ENCODE data around the gene AGAP2. TPM values are rescaled to one million over a fixed set of nuclear protein-coding genes. Genes with fewer than 3 reads are reported as not detected.

AGAP2 gene
- total RNA-seq, 1 donor from 2014 or later: 0.14 TPM

- peak overlapping the region; percentile 41 for H3K4me3 ChIP-seq (ENCODE audit: insufficient read depth, low read depth, low read length)
- Mint-ChIP-seq H3K36me3 (ENCODE audit: low read depth, unreplicated experiment) (peaks cover 3% of the 10 kb centered on the region), H3K4me1 (ENCODE audit: low read depth, unreplicated experiment) (peaks cover 19% of the 10 kb centered on the region), H3K9me3 (ENCODE audit: unreplicated experiment) (peaks cover 5% of the 10 kb centered on the region), H3K27me3 (ENCODE audit: low read depth, unreplicated experiment) (peaks cover 72% of the 10 kb centered on the region), H3K27ac (ENCODE audit: unreplicated experiment) (peak overlapping the region; percentile 72), H3K4me3 (ENCODE audit: unreplicated experiment) (peak overlapping the region; percentile 65)
- no peak overlapping the region for H3K27ac ChIP-seq (ENCODE audit: low read depth, low read length)
- FAIRE-seq: no peak
- TF ChIP-seq EZH2 (IDR thresholded peaks at IDR 0.05; ENCODE audit: insufficient read depth, low read length): no peak
- peaks cover 11% of the 10 kb centered on the region for H3K4me1 ChIP-seq (ENCODE audit: insufficient read depth, low read length)
- H3K27me3 ChIP-seq (ENCODE audit: insufficient read depth, low read length): peaks cover 65% of the 10 kb centered on the region
- peaks cover 9% of the 10 kb centered on the region for H4K20me1 ChIP-seq (ENCODE audit: insufficient read depth, low read length)
- H3K36me3 ChIP-seq (ENCODE audit: insufficient read depth, low read length): no peaks in the 10 kb centered on the region
- H3K4me2 ChIP-seq (ENCODE audit: low read length): peak overlapping the region; percentile 79
- DNase-seq (ENCODE audit: low read depth): no peak
- peak overlapping the region; percentile 46 for H2AFZ ChIP-seq (ENCODE audit: low read depth, low read length)
- H3K9me3 ChIP-seq (ENCODE audit: insufficient read depth, low read depth, low read length): no peaks in the 10 kb centered on the region
- H3K79me2 ChIP-seq (ENCODE audit: insufficient read depth, low read length): no peaks in the 10 kb centered on the region
- H3K9ac ChIP-seq (ENCODE audit: low read length): no peak overlapping the region
Observed at GRCh38 chr12:57735198-57735855, 3.2 kb downstream of the AGAP2 start.

- no peak for DNase-seq (ENCODE audit: low read depth)
- Histone ChIP-seq H2AFZ (ENCODE audit: low read depth, low read length) (no peak overlapping the region), H3K9ac (ENCODE audit: low read length) (no peak overlapping the region), H3K27me3 (ENCODE audit: insufficient read depth, low read length) (peaks cover 65% of the 10 kb centered on the region), H3K36me3 (ENCODE audit: insufficient read depth, low read length) (no peaks in the 10 kb centered on the region), H4K20me1 (ENCODE audit: insufficient read depth, low read length) (peaks cover 11% of the 10 kb centered on the region), H3K9me3 (ENCODE audit: insufficient read depth, low read depth, low read length) (no peaks in the 10 kb centered on the region), H3K27ac (ENCODE audit: low read depth, low read length) (no peak overlapping the region), H3K4me1 (ENCODE audit: insufficient read depth, low read length) (peaks cover 11% of the 10 kb centered on the region), H3K4me2 (ENCODE audit: low read length) (no peak overlapping the region), H3K79me2 (ENCODE audit: insufficient read depth, low read length) (no peaks in the 10 kb centered on the region), H3K4me3 (ENCODE audit: insufficient read depth, low read depth, low read length) (no peak overlapping the region)
- TF ChIP-seq CTCF (IDR thresholded peaks at IDR 0.05; ENCODE audit: insufficient read depth, low read depth, low read length) (no peak), EZH2 (IDR thresholded peaks at IDR 0.05; ENCODE audit: insufficient read depth, low read length) (no peak)
- H3K27me3 Mint-ChIP-seq (ENCODE audit: low read depth, unreplicated experiment): peaks cover 73% of the 10 kb centered on the region
- H3K4me1 Mint-ChIP-seq (ENCODE audit: low read depth, unreplicated experiment): peaks cover 19% of the 10 kb centered on the region
- no peak for FAIRE-seq
- peaks cover 5% of the 10 kb centered on the region for H3K9me3 Mint-ChIP-seq (ENCODE audit: unreplicated experiment)
- peaks cover 3% of the 10 kb centered on the region for H3K36me3 Mint-ChIP-seq (ENCODE audit: low read depth, unreplicated experiment)
- peak overlapping the region; percentile 65 for H3K4me3 Mint-ChIP-seq (ENCODE audit: unreplicated experiment)
- peak overlapping the region; percentile 88 for H3K27ac Mint-ChIP-seq (ENCODE audit: unreplicated experiment)
Observed at GRCh38 chr12:57734591-57734990, 4.0 kb downstream of the AGAP2 start.

- H3K27ac Mint-ChIP-seq (ENCODE audit: unreplicated experiment): no peak overlapping the region
- H3K4me3 Mint-ChIP-seq (ENCODE audit: unreplicated experiment): no peak overlapping the region
- peaks cover 16% of the 10 kb centered on the region for H3K4me1 Mint-ChIP-seq (ENCODE audit: low read depth, unreplicated experiment)
- Histone ChIP-seq H4K20me1 (ENCODE audit: insufficient read depth, low read length) (peaks cover 11% of the 10 kb centered on the region), H3K4me3 (ENCODE audit: insufficient read depth, low read depth, low read length) (no peak overlapping the region), H3K27ac (ENCODE audit: low read depth, low read length) (no peak overlapping the region), H3K9me3 (ENCODE audit: insufficient read depth, low read depth, low read length) (no peaks in the 10 kb centered on the region), H2AFZ (ENCODE audit: low read depth, low read length) (no peak overlapping the region), H3K4me1 (ENCODE audit: insufficient read depth, low read length) (peaks cover 11% of the 10 kb centered on the region), H3K9ac (ENCODE audit: low read length) (no peak overlapping the region), H3K79me2 (ENCODE audit: insufficient read depth, low read length) (no peaks in the 10 kb centered on the region), H3K4me2 (ENCODE audit: low read length) (no peak overlapping the region), H3K36me3 (ENCODE audit: insufficient read depth, low read length) (no peaks in the 10 kb centered on the region), H3K27me3 (ENCODE audit: insufficient read depth, low read length) (peaks cover 60% of the 10 kb centered on the region)
- TF ChIP-seq EZH2 (IDR thresholded peaks at IDR 0.05; ENCODE audit: insufficient read depth, low read length): no peak
- TF ChIP-seq CTCF (IDR thresholded peaks at IDR 0.05; ENCODE audit: insufficient read depth, low read depth, low read length): no peak
- peaks cover 6% of the 10 kb centered on the region for H3K36me3 Mint-ChIP-seq (ENCODE audit: low read depth, unreplicated experiment)
- peaks cover 5% of the 10 kb centered on the region for H3K9me3 Mint-ChIP-seq (ENCODE audit: unreplicated experiment)
- peaks cover 72% of the 10 kb centered on the region for H3K27me3 Mint-ChIP-seq (ENCODE audit: low read depth, unreplicated experiment)
- DNase-seq (ENCODE audit: low read depth): no peak
- no peak for FAIRE-seq
Observed at GRCh38 chr12:57733928-57734327, 4.6 kb downstream of the AGAP2 start.
